ENCODE data around the gene SHANK1.
A peak's percentile ranks its signal among the peaks of the same experiment; 100 is the strongest.

The SHANK1 gene

DNA sequence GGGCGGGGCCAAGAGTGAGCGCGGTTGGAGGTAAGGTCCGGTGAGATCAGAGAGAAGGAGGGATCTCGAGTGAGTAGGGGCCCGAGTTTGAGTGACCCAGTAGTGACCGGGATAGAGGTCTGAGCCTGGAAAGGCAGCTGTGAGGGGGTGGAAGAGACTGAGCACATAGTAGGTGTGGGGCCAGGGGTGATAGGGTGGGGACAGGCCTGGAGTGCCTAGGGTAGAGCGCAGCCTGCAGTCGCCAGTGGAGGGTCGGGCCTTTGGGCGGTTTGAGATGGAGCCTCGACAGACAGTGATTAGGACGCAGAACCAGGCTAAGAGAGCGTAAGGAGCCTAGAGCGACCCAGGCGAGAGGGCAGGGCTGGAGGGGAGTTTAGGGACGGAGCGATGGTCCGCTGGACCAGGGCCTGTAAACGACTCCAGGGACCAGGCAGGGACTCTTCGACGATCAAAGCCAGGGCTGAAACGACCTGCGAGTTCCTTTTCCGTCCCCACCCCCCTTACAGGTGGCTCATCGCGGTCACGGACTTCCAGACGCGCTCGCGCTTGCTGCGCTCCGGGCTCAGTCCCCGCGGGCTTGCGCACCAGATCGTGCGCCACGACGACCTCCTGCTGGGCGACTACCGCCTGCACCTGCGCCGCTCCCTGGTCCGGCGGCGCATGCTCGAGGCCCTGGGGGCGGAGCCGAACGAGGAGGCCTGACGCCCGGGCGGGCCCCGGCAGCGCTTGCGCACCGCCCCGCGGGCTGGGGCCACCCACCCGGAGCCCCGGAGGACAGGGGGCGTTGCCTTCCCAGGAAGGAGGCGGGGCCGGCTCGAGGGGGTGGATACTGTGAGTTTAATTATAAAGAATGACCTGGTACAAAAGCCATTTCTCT, 60.9 kb downstream of the SHANK1 start:
- peak; percentile 57 for DNase-seq

DNA sequence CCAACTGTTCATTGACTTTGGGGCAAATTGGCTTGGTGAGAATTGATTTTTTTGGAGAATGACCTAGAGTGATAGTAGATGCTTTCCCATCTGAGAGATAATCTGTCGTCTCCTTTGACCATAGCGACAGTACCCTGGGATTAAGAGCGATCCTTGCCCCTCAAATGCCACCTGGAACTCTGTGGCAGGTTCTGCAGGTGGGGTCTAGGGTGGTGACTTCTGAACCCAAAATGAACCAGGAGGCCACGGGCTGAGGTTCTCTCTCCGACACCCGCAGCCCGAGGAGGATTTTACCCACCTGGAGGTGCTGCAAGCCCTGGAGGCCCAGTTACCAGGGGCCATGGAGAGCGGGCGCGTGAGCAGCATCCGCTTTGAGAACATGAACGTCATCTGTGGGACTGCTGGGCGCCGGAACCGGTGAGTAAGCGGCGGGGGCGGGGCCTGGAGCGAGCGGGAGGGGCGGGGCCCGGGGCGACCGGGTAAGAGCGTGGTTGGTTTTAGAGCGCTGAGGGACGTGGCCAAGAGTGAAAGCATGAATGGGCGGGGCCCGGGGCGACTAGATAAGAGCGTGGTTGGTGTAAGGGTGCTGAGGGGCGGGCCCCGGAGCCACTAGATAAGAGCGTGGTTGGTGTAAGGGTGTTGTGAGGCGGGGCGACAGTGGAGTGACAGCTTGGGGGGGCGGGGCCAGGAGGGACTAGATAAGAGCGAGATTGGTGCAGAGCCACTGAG, 61.7 kb downstream of the SHANK1 start:
- peak; percentile 83 for DNase-seq

DNA sequence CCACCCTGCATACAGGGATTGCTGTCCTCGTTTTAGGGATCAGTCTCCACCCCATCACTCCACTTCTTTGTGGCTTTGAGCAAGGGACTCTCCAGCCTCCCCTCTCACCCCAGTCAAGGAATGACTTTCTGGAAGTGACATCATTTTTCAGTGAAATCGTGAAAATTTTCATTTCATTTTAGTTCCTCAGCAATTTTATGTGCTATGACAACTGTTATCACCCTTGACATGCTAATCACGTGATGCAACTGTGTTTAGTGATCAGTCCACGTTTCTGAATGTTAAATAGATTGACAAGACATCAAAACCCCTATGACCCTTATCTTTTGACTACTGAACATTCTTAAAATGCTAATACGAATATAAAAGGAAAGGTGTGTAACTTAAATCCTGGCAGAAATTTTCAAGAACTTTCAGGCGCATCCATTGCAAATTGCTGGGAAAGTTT, 62.4 kb downstream of the SHANK1 start:
- no peak for DNase-seq

DNA sequence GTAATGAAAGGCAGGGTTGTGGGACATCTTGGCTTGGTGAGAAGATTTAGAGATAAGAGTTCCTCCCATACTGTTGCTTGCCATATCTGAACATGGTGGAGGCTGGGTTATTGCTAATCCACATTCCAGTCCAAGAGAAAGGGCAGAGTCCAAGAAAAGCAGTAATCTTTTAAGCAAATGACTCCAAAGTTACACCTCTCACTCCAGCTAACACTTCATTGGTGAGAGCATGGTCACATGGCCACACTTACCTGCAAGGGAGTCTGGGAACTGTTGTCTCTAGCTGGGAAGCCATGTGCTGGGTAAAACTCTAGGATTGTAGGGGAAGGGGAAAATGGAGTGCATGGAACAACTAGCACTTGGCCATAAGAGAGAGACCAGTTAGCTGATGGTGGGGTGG, 64.7 kb downstream of the SHANK1 start:
- DNase-seq = no peak

DNA sequence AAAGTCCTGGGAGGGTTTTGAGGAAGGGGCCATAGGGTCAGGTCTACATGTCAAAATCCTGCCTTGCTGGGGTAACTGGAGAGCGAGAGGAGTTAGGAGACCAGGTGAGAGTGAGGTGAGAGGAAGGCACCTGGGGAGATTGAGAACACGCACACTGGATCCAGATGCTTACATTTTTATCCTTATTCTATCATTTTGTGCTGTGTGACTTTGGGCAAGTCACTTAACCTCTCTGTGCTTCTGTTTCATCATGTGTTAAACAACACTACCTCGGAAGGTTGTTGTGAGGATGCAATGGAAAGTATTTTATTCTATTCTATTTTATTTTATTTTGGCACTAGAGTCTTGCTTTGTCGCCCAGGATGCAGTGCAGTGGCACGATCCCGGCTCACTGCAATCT, 66.9 kb downstream of the SHANK1 start:
- DNase-seq = no peak

DNA sequence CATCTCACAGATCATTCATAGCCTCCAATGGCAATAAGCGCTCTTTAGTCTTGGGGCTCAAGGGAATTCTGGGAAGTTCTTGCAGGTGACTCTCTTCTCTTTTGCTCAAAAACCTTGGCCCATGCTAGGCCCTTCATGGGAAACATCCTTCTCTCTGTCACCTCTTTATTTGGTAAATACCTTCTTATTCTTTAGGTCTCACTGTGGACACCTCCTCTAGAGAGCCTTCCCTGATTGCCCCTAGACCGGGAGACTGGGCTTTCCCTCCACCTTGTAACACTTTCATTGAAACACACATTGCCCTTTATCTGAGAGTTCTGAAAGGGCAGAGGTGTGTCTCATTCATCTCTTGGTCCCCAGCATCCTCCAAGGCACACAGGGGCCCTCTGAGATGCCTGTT, 68.4 kb downstream of the SHANK1 start:
- DNase-seq = no peak

DNA sequence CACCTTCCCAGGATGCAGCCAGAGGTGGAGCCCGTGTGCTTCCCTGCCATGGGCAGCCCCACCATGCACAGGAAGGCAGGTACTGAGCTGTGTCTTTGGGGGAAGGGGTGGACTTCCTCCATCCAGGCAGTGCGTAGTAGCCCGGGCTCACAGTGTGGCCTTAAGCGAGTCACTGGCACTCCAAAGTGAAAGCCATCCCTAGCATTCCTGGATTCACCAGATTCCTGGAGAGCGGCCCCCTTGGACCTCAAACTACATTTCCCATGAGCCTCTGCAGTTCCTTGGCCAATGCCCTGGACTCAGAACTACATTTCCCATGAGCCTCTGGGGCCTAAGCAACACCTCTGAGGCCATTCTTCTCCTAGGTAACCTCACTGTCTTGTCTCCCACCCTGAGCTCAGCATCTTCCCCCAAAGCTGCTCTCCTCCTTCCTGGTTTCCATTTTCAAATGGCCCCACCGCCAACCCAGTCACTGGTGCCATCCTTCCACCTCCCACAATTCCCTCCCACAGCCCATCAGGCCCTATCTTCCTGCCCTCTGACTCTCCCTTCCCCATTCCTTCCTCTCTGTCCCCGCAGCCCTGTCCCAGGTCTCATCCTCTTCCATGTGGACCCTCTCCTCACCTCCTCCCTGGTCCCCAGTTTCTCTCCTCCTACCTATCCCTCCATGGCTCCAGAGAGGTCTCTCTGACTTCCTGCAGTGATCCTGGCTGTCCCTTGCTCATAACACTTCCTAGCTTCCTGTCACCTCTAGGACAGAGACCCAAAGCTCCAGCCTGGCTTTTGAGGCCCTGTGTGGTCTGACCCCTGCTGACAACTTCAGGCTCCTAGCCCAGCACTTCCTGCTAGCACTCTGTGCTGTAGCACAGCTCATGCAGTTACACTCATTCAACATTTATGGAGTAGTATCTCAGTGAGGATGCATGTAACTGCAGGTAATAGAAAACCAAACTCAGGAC, 69.9 kb downstream of the SHANK1 start, which contains the start of gene C19orf81:
C19orf81 (plus strand) TSS at position 13 of the 959 bp plus-strand sequence; CDS start at position 13, 0 bp downstream.
- no peak for DNase-seq

DNA sequence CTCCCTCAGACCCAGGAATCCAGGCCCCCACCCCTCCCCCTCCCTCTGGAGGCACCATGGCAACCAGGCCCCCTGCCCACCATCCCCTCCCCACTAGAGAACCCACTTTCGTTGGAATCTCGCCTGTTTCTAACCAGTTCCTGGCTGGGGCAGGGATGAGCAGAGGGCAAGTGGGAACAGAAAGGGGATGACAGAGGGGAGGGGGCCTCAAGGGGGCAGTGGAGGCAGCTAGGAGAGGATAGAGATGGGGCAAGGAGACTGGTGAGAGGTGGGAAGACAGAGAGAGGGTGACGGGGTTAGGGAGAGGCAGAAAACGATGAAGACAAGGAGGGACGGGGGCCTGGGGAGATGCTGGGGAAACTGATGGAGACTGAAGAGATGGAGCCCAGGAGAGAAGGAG, 70.9 kb downstream of the SHANK1 start:
- DNase-seq = no peak

DNA sequence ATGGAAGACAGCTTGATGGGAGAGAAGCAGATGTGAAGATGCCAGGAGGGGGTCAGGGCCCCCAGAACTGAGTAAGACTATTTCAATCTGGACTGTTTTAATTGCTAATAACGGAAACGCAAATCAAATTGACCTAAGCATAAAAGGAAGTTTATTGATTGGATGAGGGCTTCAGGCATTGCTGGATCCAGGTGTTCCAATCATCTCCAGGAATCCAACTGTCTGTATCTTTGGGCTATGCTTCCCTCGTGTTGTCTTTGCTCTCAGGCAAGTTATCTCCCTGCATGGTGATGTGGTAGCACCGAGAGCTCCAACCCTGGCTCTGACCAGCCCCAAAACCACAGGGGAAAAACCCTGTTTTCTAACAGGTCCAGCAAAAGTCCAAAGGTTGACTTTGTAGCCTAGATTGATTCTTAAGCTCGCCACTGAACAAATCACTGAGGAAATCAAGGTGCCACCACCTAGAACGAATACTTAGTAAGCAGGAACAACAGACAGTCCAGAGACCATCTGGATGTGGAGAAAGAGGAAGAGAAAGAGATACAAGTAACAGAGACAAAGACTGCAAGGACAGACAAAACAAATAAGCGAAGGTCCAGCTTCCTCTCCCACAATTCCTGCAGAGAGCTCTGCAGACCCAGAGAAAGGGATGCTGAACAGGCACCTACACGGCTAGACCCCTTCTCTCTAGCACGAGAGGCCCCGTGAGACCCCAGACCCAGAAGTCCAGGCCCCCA, 71.6 kb downstream of the SHANK1 start:
- no peak for DNase-seq

DNA sequence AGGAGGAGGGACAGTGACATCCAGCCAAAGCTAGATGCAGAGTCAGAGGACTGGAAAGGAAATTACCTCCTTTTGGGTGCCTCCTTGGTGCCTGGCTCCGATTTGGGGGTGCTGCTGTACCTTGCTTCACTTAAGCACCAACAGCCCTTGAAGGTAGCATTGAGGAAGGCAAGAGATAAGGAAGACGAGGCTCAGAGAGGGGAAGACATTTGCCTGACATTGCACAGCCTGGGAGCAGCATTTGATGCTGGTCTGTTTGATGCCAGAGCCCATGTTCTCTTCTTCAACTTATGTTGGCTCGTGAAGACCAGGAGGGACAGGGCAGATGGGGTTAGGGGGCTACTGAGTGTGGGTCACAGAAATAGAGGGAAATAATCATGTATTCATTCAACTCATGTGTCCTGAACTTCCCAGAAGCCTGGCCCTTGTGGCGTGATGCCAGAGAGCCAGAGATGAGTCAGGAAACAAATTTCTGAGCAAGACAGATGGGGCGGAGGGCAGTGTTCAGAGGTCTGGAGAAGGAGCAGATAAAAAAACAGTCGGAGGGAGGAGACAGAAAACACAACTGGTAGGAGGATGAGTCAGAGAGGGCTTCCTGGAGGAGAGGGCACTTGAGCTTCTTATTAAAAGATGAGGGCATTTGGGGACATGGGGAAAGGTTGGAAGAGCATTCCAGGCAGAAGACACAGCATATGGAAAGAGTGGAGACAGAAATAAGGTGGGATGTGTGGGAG, 73.4 kb downstream of the SHANK1 start:
- DNase-seq = no peak

DNA sequence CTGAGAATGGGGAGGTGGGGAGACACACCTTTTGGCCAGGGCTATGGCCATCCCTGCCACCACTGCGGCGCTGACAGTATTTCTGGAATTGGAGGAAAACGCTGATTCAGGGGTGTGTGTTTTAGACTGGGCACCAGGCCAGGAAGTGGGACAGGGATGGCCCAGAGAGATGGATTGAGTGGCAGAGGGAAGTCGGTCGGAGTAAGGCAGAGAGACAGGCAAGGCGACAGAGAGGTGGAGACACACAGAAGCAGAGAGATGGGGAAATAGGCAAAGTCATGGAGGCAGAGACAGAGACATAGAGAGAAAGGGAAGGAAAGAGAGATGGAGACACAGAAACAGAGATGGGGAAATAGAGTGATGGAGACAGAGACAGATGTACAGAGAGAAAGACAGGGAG, 74.5 kb downstream of the SHANK1 start:
- no peak for DNase-seq

DNA sequence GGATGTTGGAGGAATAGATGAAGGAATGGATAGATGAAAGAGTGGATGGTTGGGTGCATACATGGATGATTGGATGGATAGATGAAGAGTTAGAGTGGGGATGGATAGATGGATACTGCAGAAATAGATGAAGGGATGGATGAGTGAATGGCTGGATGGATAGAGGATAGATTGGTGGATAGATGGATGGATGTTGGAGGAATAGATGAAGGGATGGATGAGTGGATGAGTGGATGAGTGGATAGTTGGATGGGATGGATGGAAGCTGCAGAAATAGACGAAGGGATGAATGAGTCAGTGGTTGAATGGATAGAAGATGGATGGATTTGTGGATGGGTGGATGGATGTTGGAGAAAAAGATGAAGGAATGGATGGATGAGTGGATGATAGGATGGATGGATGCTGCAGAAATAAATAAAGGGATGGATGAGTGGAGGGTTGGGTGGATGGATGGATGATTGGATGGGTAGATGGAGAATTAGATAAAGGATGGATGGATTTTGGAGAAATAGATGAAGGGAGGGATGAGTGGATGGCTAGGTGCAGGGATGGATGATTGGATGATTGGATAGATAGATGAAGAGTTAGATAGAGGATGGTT, 75.2 kb downstream of the SHANK1 start:
- no peak for DNase-seq

DNA sequence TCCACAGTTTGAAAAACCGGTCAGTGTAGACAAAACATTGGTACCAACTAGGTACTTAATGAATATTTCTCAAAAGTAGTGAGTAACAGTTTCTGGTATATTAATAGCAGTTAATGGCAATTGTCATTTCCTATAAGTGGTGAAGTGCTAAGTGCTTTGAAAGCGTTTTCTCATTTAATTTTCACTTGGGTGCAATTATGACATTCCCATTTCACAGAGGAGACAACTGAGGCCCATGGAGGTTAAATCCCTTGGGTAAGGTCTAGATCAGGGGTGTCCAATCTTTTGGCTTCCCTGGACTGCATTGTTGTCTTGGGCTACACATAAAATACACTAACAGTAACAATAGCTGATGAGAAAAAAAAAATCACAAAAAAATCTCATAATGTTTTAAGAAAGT, 79.2 kb downstream of the SHANK1 start:
- DNase-seq = no peak

DNA sequence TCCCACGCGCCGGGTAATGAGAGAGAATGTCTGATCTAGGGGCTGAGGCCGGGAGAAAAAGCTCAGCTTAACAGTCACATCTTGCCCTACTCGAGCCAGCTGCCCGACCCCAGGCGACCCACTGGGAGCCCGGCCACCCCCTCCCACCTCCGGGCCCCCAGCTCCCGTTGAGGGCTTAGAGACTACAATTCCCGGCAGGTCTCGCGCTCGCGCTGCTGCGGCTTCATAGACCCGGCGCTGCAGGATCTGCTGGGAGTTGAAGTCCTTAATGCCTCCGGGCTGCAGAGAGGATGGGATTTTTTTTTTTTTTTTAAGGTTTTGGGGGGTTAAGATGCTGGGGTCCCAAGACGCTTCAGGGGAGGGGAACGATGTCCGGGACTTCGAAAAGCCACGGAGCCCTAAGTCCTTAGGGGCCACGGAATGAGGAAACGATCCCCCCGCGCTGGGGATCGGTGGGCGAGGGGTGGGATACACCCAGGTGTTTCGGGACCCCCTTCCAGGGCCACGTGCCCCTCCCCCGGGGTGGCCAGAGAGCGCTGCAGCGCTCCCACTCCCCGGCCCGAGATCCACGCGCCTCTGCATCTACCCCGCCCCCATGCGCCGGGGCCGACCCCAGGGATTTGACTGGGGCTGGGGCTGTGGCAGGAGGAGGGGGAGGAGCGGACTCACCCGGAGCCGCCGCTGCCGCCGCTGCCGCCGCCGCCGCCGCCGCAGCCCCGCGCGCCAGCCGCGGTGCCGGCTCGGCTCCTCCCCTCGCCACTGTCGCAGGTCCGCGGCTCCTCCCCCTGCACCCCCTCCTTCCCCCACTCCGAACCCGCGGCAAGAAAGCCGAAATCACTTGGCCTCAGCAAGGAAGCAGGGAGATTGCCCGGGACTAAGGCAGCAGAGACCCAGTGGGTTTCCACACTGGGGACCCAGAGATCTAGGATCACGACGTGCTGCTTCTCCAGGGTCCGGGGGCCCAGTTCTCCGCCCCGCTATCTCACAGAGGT, 80.2 kb downstream of the SHANK1 start, which contains the start of gene SYT3:
SYT3 (minus strand) TSS at position 761 of the 992 bp plus-strand sequence. CDS start 2,470 bp downstream, outside the sequence.
- DNase-seq = peak; percentile 30

DNA sequence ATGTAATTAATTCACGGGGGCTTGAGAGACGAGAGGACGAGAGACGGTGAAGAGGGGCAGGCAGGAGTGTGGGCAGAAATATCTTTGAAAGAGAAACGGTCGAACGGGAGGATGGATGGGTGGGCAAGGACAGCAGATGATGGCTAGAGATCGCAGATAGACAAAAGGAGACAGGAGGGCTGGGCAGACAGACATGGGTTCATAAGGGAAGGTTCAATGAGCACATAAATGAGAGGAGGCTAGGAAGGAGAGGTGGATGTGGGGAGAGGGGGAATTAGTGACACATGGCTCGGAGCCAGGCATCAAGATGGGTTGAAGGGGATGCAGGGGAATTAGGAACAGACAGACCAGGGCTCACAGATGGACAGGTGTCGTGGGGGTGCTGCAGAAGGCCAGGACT, 81.0 kb downstream of the SHANK1 start:
- no peak for DNase-seq

DNA sequence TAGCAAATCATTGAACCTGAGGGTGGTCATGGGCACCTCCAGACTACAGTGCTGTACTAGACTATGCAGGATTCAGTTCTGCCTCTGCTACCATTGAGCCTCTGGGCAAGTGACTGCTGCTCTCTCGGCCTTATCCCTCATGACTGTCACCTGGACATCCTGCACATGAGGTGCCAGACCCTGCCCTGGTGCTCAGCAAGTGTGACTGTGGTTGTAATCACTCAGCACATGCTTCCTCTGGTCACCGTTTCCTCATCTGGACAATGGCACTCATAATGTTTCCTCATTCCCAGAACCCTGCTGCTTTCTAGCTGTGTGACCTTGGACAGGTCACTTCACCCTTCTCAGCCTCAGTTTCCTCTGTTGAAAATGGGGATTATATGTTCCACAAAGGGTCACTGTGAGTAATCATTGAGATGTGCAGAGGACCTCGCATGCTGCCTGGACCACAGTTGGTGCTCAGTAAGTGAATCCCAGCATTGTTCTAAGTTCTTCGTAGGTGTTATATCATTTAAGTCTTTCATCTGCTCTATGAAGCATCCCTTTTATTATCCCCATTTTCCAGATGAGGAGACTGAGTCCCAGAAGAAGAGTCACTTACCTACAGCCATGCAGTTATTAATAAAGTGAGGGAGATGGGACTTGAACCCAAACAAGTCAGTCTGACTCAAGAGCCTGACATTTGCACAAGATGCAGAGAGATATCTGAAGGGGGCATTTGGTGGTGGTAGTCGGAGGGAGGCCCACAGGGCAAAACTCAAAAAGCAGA, 83.1 kb downstream of the SHANK1 start:
- DNase-seq = no peak

DNA sequence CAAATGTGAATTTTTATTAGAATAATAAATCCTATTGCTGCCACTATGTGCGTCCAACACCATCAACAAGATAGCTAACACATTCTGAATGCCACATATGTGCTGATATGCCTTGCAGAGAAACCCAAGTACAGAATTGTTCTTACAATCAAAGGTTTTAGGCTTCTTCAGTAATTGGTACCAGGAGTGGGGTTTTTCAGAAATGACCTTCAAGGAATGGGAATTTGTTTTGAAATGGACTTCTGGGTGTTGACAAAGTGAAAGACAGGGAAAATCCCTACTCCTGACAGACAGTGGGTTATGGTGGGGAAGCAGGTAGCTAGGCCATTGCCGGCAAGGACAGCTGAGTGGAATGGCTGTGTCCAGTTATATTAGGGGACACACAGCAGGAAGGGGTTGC, 85.6 kb downstream of the SHANK1 start:
- DNase-seq = no peak

DNA sequence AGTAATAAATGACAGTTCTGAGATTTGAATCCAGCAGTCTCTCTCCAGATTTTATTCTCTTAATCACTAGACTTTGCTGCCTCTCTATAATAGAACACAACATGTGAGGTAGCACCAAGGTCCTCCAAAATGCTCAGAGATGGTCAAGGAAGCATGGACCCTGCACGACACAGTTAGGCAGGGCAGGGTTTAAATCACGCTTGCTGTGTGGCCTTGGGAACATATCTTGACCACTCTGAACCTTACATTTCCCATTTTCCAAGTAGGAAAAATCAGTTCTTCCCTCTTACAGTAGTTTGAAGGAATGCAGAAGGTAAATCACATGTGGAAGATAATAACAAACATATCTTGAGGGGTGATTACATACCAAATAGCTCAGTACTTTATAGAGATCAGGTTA, 86.2 kb downstream of the SHANK1 start:
- DNase-seq = no peak
